ENCODE results near the gene PTPRJ.

The PTPRJ gene

GRCh38 chr11:48154151-48154550, 173.8 kb downstream of the PTPRJ start:
- no peak for TF ChIP-seq CTCF (IDR thresholded peaks at IDR 0.05; ENCODE audit: insufficient read depth, low read length, poor library complexity, severe bottlenecking)
- Histone ChIP-seq H3K36me3 (ENCODE audit: control insufficient read depth, insufficient read depth, low read length) (no peaks in the 10 kb centered on the region), H3K27me3 (replicated peaks; ENCODE audit: control insufficient read depth, insufficient read depth, low read length) (no peaks in the 10 kb centered on the region), H3K4me3 (replicated peaks; ENCODE audit: low read depth, low read length) (no peak overlapping the region)
- no peak for DNase-seq (ENCODE audit: extremely low read depth, insufficient read length)

- TF ChIP-seq CTCF (IDR thresholded peaks at IDR 0.05; ENCODE audit: insufficient read depth, low read length, poor library complexity, severe bottlenecking): no peak
- no peaks in the 10 kb centered on the region for H3K36me3 ChIP-seq (ENCODE audit: control insufficient read depth, insufficient read depth, low read length)
- H3K27me3 ChIP-seq (replicated peaks; ENCODE audit: control insufficient read depth, insufficient read depth, low read length): no peaks in the 10 kb centered on the region
- no peak for DNase-seq (ENCODE audit: extremely low read depth, insufficient read length)
- H3K4me3 ChIP-seq (replicated peaks; ENCODE audit: low read depth, low read length): no peak overlapping the region
Measured at GRCh38 chr11:48161951-48162884, 181.9 kb downstream of the PTPRJ start.

- no peaks in the 10 kb centered on the region for H3K27me3 ChIP-seq (replicated peaks; ENCODE audit: control insufficient read depth, insufficient read depth, low read length)
- DNase-seq (ENCODE audit: extremely low read depth, insufficient read length): no peak
- TF ChIP-seq CTCF (IDR thresholded peaks at IDR 0.05; ENCODE audit: insufficient read depth, low read length, poor library complexity, severe bottlenecking): no peak
- H3K4me3 ChIP-seq (replicated peaks; ENCODE audit: low read depth, low read length): no peak overlapping the region
- no peaks in the 10 kb centered on the region for H3K36me3 ChIP-seq (ENCODE audit: control insufficient read depth, insufficient read depth, low read length)
Measured at GRCh38 chr11:48162885-48163268, 182.5 kb downstream of the PTPRJ start.

- H3K4me3 ChIP-seq (replicated peaks; ENCODE audit: low read depth, low read length): no peak overlapping the region
- H3K27me3 ChIP-seq (replicated peaks; ENCODE audit: control insufficient read depth, insufficient read depth, low read length): no peaks in the 10 kb centered on the region
- TF ChIP-seq CTCF (IDR thresholded peaks at IDR 0.05; ENCODE audit: insufficient read depth, low read length, poor library complexity, severe bottlenecking): no peak
- H3K36me3 ChIP-seq (ENCODE audit: control insufficient read depth, insufficient read depth, low read length): no peaks in the 10 kb centered on the region
- no peak for DNase-seq (ENCODE audit: extremely low read depth, insufficient read length)
Measured at GRCh38 chr11:48163360-48164100, 183.2 kb downstream of the PTPRJ start.

- no peak overlapping the region for H3K4me3 ChIP-seq (replicated peaks; ENCODE audit: low read depth, low read length)
- no peaks in the 10 kb centered on the region for H3K36me3 ChIP-seq (ENCODE audit: control insufficient read depth, insufficient read depth, low read length)
- TF ChIP-seq CTCF (IDR thresholded peaks at IDR 0.05; ENCODE audit: insufficient read depth, low read length, poor library complexity, severe bottlenecking): no peak
- no peaks in the 10 kb centered on the region for H3K27me3 ChIP-seq (replicated peaks; ENCODE audit: control insufficient read depth, insufficient read depth, low read length)
- DNase-seq (ENCODE audit: extremely low read depth, insufficient read length): no peak
Measured at GRCh38 chr11:48164836-48165235, 184.5 kb downstream of the PTPRJ start.

All from GM06990 (cell line).